RPMI7951 (cell line): ENCODE results near the gene PAWR. TPM values are rescaled to one million over a fixed set of nuclear protein-coding genes. Genes with fewer than 3 reads are reported as not detected.
"Not testable (repeated sequence)": the region's sequence is repeated elsewhere in the genome, so short reads cannot be mapped to it uniquely, and the experiment has no call there.

ENCODE experiments used
- DNase-seq: peaks from one replicate; pipeline ENCODE4 v3.0.0-alpha.2; 2012; ENCODE audit warnings: low read depth
- total RNA-seq: library from RNA; depleted of rRNA; stranded (reverse); fragments of >200 nt; shearing (Covaris generic); gene quantifications from 2 replicates; pipeline ENCODE4 v1.2.3, GENCODE V29; 2014; rRNA removed

Gene PAWR
- total RNA-seq, 1 experiment from 2014 or later, result 11.8 TPM

- no peak for DNase-seq
Measured at GRCh38 chr12:79548610-79548924, 142.2 kb downstream of the PAWR start.

- DNase-seq, result peak; percentile 64
Measured at GRCh38 chr12:79547735-79548609, 142.8 kb downstream of the PAWR start.

- peak; percentile 71 for DNase-seq
Measured at GRCh38 chr12:79547044-79547734, 143.6 kb downstream of the PAWR start.

GRCh38 chr12:79546466-79547043, 144.2 kb downstream of the PAWR start:
- DNase-seq, result peak; percentile 52

- not testable (repeated sequence) for DNase-seq
Measured at GRCh38 chr12:79544439-79544838, 146.3 kb downstream of the PAWR start.

- DNase-seq, result no peak
Measured at GRCh38 chr12:79537675-79538074, 153.1 kb downstream of the PAWR start.

GRCh38 chr12:79535751-79536150, 155.0 kb downstream of the PAWR start:
- no peak for DNase-seq

Other genes with a start within 250 kb of the PAWR start
- gene PPP1R12A, start 244.1 kb upstream of the PAWR start, total RNA-seq, result 37.1 and 47.5 TPM in 2 replicates